ENCODE results near the gene BRPF3.

DNA sequence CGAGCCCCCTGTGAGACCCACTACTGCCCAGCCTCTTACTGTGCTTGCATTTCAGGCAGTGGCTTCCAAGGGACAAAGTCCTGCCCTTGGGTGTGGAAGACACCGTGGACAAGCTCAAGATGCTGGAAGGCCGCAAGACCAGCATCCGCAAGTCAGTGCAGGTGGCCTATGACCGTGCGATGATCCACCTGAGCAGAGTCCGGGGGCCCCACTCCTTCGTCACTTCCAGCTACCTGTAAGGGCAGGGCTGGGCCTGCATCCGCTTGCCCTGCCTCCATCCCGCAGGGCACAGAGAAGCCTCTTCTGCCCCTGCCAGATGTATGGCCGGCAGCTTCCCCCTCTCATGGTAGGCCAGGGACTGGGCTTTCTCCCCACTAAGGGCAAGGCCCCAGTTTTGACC is 33.8 kb downstream of the BRPF3 start:
- TF ChIP-seq, protein P1, sequence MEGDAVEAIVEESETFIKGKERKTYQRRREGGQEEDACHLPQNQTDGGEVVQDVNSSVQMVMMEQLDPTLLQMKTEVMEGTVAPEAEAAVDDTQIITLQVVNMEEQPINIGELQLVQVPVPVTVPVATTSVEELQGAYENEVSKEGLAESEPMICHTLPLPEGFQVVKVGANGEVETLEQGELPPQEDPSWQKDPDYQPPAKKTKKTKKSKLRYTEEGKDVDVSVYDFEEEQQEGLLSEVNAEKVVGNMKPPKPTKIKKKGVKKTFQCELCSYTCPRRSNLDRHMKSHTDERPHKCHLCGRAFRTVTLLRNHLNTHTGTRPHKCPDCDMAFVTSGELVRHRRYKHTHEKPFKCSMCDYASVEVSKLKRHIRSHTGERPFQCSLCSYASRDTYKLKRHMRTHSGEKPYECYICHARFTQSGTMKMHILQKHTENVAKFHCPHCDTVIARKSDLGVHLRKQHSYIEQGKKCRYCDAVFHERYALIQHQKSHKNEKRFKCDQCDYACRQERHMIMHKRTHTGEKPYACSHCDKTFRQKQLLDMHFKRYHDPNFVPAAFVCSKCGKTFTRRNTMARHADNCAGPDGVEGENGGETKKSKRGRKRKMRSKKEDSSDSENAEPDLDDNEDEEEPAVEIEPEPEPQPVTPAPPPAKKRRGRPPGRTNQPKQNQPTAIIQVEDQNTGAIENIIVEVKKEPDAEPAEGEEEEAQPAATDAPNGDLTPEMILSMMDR (IDR thresholded peaks at IDR 0.05; ENCODE audit: poor library complexity, severe bottlenecking), result no peak
- TF ChIP-seq EP300 (conservative IDR thresholded peaks at IDR 0.05; ENCODE audit: poor library complexity, severe bottlenecking) (no peak), POLR2AphosphoS5 (IDR thresholded peaks at IDR 0.05) (no peak)
